Activated CD4-positive, alpha-beta T cell treated with anti-CD3 and anti-CD28 coated beads for 1 hour (primary cell): Measurements from ENCODE around the gene CCDC40.
"Not testable (repeated sequence)": the region's sequence is repeated elsewhere in the genome, so short reads cannot be mapped to it uniquely, and the experiment has no call there.

ENCODE experiments used
- DNase-seq: peaks from one replicate; pipeline ENCODE4 v3.0.0-alpha.2; 2020

CCDC40 gene, protein sequence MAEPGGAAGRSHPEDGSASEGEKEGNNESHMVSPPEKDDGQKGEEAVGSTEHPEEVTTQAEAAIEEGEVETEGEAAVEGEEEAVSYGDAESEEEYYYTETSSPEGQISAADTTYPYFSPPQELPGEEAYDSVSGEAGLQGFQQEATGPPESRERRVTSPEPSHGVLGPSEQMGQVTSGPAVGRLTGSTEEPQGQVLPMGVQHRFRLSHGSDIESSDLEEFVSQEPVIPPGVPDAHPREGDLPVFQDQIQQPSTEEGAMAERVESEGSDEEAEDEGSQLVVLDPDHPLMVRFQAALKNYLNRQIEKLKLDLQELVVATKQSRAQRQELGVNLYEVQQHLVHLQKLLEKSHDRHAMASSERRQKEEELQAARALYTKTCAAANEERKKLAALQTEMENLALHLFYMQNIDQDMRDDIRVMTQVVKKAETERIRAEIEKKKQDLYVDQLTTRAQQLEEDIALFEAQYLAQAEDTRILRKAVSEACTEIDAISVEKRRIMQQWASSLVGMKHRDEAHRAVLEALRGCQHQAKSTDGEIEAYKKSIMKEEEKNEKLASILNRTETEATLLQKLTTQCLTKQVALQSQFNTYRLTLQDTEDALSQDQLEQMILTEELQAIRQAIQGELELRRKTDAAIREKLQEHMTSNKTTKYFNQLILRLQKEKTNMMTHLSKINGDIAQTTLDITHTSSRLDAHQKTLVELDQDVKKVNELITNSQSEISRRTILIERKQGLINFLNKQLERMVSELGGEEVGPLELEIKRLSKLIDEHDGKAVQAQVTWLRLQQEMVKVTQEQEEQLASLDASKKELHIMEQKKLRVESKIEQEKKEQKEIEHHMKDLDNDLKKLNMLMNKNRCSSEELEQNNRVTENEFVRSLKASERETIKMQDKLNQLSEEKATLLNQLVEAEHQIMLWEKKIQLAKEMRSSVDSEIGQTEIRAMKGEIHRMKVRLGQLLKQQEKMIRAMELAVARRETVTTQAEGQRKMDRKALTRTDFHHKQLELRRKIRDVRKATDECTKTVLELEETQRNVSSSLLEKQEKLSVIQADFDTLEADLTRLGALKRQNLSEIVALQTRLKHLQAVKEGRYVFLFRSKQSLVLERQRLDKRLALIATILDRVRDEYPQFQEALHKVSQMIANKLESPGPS

DNA sequence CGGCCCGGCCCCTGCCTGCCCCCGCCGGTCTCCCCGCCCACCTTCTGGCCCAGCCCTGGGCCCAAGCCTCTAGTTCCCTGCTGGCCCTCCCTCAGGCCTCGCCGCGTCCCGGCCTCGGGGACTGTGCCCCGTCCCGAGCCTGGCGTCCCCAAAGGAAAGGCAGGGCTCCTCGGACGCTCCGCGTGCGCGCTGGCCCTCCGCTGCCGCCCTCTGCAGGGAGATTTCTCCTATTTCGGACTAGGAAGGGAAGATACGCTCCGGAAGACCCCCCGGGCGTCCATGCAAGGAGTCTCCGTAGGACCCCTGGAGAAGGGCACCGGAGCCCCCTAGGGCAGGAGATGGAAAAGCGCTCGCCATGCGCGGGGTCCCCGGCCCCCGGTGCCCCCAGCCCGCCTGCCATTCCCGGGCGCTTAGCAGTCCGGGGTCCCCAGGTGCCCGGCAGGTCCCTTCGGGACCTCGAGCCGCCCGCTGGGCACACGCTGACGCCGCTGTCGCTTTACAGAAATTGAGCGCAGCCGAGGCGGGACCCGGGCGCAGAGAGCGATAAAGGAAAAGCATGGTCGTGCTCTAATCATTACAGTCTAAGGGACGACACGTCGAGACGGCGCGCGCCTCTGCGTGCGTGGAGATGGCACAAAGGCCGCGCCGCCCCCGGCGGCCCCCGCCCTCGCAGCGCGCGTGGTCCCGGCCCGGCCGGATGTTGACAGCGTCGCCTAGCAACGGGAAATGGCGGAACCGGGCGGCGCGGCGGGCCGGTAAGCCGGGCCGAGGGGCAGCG lies at the start of gene CCDC40:
CCDC40 (plus strand) TSS at position 706 of the 778 bp plus-strand sequence; CDS start at position 727, 21 bp downstream.
- peak; percentile 59 for DNase-seq

DNA sequence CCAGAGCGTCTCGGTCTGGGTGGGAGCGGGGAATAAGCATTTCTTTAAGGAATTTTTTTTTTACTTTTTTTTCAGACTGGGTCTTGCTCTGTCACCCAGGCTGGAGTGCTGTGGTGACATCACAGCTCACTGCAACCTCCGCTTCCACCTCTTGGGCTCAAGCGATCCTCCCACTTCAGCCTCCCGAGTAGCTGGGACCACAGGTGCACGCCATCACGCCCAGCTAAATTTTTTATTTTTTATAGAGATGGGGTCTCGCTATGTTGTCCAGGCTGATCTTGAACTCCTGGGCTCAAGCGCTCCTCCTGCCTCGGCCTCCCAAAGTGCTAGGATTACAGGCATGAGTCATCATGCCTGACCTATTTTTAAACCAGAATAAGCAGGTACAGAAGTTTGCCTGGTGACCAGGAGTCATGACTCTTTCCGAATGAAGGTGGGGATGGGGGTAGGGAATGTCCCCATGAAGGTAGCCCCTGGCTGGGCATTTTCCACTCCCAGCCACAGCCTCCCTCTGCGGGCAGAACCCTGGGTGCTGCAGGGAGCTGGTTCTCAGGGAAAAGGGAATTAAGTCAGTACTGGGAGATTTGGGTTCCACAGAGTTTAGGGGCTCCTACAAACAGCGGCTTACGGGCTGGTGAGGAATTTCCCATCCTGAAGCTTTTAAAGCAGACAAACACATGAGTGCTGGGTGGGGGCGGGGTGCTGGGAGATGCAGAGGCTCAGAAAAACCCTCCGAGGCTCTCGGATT lies 49.1 kb upstream of the CCDC40 start:
- DNase-seq, result no peak

DNA sequence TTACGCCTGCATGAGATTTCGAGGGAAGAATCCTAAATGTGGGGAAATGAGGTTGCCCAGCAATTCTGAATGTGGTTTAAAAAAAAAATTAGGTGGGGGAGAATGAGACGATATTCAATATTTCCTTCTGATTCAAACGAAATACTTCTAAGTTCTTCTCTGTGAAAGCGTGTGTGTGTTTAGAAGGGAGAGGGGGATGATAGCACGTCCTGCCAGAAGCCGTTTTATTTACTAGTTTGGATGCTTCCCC lies 48.6 kb upstream of the CCDC40 start:
- no peak for DNase-seq

DNA sequence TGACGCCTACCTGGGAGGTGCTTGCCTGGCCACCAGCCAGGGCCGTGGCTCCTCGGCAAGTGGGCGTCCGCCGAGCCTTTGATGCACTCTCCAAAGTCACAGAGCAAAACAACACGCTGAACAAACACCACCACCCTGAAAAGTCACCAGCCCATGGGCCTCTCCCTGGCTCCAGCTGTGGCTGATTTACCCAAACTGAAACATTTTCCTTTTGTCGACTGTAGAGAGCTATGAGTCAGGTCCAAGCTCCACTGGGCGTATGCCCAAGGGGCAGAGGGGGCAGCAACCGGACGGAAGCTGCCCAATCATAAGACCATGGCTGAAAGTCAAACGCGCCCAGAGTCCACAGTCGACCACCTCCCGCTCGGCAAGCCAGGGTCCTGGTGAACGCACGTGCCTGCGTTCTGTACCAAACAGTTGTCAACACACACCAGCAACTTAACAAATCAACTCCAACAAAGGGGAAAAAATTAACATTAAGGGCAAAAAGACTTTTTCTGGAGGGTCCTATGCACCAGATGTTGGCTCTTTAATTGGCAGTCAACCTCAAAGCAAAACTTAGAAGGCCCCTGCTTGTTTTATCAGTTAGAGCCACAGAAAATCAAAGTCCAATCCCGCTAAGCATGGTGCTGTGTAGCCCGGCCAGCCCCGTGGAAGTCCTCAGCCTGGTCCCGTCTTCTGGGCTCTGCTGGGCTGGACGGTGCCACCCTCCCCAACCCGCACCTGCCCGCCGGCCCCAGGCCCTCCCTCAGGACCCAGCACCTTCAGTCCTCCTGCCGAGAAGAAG lies 48.1 kb upstream of the CCDC40 start:
- no peak for DNase-seq

DNA sequence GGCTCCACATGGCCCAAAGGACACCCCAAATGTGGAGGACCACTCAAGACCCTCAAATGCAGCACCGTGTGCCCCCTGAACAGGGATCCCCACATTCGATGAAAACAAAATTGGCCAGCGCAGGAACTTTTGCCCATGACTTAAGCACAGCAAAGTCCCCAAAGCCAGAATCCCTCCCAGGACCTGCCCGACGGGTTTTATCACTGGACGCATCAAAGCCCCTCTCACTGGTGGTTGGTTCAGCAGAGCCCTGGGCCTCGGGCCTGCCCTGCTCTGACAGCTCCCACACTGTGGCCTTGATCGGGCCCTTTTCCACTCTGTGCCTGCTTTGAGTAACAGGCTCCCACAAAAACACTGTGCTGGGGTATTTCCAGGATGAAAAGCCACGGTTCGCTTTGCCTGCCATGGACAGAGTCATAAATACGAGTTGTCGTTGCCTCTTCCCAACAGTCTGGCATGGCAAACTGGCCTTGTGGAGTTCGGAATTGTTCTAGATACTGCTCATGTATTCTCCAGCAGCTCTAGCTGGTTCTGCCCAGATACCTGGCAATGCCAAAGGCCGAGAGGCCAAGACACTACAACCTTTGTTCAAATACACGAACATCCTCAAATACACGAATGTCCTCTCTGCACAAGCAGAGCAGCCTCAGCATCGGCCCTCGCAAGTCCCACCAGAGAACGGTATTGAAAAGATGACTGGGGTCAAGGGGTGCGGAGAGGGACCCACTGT lies 47.2 kb upstream of the CCDC40 start:
- no peak for DNase-seq

DNA sequence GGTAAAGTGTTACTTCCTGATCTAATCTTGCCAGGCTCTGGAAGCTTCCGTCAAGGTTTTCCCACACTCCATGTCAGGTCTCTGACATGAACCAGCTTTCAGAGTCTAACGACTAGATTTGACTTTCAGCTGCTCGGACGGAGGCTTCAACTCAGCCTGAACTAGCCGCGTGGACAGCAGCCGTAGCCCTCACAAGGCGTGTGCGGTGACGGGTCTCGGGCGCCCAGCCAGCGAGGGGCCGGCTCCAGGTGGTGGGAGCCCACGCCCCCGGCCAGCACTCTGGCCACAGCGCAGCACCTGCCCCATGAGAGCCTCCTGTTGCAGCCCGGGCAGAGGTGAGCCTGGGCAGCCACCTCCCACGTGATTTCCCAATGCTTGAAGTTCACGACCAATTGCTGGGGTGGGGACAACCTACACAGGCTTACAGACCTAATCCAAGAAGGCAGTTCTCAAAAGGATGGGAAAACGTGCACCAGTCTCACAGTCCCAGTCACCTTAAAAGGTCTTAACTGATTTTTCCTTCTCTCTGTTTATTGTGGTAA lies 46.3 kb upstream of the CCDC40 start:
- no peak for DNase-seq

DNA sequence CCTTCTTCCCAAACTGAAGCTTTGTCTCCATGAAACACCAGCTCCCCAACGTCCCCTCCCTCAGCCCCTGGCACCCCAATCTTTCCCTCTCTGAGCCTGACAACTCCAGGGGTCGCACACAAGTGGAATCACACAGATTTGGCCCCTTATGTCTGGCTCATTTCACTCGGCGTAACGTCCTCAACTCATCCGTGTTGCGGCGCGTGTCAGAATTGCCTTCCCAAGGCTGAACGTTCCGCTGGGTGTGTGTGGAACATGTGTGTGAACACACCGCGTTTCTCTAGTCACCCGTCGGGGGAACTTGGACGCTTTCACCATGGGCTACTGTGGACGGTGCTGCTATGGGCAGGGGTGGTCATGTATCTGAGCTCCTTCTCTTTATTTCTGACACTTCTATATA lies 45.7 kb upstream of the CCDC40 start:
- DNase-seq, result no peak

DNA sequence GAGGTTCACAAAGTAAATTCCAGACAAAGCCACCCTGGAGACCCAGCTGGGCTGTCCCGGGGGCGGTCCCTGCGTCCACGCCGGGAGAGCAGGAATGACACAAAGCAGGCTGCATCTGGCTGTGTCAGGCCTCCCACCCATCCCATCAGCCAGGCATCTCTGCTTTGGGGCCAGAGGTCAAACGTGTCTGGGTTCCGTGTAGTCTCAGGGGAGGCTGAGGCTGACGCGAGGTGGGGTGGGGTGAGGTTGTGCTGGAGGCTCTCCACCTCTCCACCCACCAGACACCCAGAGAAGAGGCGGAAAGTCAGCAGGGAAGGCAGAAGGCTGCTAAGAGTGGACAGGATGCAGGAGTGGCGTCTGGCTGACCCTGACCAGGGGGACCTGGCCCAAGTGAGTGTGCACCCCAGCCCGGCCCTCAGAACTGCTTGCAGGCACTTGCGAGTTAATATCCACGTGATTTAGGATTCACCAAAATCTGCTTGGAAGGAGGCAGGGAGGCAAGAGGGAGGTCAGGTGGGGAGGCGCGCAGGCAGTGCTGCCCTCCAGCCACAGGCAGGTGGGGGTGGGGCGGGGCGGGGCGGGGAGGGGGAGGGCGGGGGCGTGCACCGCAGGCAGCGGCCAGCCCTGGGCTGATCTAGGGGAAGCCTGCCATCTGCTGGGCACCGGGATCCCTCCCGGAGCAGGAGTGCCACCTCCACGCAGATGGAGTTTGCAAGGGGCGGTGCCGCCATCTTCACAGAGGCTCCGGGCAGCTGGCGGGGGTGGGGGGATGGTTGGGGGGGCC lies 45.1 kb upstream of the CCDC40 start:
- DNase-seq, result peak; percentile 74

DNA sequence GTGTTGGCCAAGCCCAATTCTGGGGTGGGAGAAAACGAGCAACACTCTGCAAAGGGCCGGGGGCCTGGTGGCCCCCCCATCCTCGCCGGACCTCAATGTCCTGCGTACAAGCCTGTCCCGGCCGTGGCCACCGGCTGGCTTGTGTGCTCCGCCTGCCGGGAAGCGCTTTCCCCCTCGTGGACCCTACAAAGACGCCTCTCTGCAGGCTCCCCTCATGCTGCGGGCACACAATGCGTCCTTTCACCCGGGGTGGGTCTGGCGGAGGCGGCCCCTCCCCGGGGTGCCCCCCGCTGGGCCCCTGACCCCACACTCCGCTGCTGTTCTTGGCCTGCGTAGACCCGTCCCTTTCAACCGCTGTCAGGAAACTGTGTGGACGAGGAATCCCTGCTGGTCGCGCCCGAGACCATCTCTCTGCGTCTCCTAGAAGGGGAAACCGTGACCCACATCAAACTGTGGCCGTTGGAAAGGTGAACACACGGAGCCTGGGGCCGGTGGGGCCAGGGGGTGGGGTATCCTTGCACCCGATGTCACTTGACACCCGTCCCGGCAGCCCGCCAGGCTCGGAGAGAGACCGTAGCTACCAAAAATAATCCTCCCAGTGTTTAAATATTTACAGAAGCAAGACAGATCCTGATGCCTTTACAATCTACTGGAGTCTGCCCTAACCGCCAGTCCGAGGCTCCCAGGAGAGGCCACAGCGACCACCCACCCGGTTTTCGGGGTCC lies 44.4 kb upstream of the CCDC40 start:
- DNase-seq, result no peak

DNA sequence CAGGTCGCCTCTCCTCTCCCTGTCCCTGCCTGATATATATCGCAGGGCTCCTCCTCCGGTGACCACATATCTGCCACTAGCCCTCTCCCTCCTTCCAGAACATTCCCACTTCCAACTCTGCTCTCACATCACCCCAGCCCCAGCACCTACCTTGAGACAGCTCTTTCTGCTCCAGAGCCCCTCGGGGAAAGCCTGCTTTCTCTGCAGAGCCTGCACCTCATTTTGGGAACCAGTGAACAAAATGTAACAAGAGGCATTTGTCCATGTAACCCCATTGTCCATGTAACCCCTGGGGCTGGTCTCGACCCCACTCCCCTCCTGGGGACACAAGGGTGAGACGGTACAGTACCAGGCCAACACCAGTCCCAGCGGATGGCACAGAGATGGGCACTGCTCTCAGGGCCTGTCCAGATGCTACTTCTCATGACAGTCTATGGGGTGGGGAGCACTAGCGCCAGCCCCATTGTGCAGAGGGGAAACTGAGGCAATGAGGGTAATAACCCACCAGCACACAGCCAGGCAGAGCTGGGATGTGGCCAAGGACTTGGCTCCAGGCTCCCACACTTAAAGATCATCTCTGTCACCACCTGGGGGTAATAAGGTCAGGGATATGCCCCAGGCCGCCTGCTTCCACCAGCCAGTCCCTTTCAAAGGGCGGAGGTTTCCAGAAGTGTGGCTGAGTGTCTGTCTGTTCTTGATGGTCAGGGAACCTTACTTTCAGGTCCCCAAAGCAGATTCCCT lies 43.6 kb upstream of the CCDC40 start:
- no peak for DNase-seq

DNA sequence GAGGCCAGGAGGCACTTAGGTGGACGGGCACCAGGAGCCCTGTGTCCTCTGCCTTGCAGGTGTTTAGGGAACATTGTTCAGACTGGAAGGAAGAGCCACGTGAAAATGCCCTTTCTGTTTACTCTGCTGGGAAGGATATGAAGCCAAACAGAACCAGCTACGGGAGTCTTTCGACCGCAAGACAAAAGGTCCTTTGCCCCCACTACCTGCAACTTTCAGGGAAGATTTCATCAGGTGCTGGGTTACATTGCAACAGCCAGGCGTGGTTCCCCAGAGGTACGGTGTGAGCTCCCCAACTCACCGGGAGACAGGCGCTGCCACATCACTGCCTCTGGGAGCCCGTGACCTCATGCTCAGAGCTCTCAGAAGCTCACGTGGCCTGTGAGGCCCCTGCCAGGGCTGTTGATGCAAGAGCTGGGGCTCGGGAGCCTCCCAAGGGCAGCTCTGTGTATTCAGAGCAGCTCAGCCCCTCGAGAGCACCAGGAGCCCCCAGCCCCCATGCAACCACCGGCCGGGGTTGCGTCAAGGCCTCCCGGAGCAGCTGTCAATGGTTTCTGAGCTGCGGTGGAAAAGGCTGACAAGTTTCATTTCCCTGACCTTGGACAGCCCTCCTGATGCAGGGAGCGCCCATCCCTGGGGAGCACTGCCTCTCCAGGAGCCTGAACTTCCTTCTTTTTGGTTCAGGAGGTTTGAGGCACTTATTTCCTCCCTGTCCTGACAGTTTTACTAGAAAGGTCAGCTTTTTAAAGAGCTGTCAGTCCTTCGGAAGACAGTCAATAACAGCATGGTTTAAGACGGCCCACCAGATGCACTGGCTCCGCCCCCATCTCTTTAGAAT lies 42.8 kb upstream of the CCDC40 start:
- no peak for DNase-seq

DNA sequence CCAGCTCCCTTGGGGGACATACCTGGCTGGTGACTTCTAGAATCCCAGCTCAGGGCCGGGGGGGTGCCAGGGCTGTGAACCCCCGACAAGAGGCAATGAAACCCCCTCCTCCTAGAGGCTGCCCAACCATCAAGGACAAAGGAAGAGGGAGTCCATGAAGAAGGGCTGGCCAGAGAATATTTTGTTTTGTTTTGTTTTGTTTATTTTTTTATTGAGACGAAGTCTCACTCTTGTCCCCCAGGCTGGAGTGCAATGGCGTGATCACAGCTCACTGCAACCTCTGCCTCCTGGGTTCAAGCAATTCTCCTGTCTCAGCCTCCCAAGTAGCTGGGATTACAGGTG lies 42.2 kb upstream of the CCDC40 start:
- DNase-seq, result not testable (repeated sequence)

DNA sequence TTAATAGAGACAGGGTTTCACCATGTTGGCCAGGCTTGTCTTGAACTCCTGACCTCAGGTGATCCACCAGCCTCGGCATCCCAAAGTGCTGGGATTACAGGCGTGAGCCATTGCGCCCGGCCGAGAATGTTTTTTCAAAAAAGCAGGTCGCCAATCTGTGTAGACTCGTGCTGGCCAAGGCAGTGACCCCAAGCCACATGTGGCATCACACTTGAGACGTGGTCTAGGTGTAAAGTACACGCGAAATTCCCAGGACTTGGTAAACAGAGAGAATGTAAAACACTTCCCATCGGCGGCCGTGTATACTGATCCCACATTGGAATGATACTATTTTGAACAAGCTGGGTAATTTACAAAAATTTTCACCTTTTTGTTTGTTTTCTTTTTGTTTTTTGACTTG lies 41.8 kb upstream of the CCDC40 start:
- DNase-seq, result no peak

DNA sequence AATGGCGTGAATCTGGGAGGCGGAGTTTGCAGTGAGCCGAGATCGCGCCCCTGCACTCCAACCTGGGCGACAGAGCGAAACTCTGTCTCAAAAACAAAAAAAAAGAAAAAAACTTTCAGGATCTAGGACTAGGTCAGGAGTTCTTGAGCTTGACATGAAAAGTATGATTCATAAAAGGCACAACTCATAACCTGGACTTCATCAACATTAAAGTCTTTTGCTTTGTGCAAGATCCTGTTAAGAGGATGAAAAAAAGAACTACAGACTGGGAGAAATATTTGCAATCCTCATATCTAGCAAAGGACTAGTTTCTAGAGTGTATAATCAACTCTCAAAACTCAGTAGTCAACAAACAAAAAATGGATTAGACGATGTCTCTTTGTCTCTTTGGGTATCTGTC lies 40.7 kb upstream of the CCDC40 start:
- no peak for DNase-seq

DNA sequence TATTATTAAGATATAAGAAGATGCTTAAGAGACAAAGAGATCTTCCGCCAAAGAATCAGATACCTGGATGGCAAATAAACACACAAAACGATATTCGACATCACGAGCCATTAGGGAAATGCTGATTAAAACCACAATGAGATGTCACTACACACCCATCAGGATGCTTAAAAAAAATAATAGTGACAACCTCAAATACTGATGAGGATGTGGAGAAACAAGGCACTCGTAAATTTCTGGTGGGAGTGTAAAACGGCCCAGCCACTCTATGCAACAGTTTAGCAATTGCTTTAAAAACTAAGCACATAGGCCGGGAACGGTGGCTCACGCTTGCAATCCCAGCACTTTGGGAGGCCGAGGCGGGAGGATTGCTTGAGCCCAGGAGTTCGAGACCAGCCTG lies 40.2 kb upstream of the CCDC40 start:
- no peak for DNase-seq

DNA sequence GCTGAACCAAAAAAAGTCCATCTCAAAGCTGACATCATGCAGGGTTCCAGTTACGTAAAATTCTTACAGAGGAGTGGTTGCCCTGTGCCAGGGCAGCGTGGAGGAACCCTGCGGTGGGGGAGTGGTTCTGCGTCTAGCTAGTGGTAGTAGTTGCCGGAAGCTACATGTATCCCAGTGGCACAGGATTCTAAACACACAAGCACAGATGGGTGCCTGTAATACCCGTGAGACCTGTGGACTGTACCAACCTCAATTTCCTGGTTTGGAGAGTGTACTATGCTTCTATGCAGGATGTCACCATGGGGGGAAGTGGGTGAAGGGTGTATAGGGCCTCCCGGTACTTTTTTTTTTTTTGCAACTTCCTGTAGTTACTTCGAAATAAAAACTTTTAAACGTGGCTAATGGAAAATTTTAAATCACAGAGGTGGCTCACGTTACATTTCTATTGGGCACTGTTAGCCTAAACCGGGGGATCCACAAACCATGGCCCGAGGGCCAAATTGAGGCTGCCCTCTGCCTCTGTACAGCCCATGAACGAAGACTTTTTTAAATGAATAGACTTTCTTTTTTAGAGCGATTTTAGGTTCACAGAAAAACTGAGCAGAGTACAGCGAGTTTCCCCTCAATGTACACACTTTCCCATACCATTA lies 39.3 kb upstream of the CCDC40 start:
- DNase-seq, result peak; percentile 59

DNA sequence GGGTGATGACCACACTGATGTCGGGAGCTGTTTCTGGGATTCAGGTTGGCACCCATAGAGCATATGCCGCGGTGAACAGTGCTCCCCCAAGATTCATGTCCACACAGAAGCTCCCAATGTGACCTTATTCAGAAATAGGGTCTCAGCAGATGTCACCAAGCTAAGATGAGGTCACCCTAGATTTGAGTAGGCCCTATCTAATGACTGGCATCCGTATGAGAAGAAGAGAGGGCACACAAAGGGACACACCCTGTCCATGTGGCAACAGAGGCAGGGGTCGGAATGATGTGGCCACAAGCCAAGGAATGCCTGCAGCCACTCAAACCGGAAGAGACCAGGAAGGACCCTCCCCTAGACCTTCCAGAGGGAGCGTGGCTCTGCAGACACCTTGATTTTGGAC lies 36.3 kb upstream of the CCDC40 start:
- DNase-seq, result no peak
